Stimulated activated CD8-positive, alpha-beta memory T cell treated with anti-CD3 and anti-CD28 coated beads, Interleukin-15, amount 100 ng/mL, for 48 hours (primary cell): Measurements from ENCODE around the gene SDS.

Experiments used
- DNase-seq, 2 donors: peaks; one replicate each; pipeline ENCODE4 v3.0.0-alpha.2; 2020; ENCODE audit warnings: low read depth in 2 of 2

SDS gene

GRCh38 chr12:113347892-113348291, 55.8 kb downstream of the SDS start:
- no peak for DNase-seq

DNA sequence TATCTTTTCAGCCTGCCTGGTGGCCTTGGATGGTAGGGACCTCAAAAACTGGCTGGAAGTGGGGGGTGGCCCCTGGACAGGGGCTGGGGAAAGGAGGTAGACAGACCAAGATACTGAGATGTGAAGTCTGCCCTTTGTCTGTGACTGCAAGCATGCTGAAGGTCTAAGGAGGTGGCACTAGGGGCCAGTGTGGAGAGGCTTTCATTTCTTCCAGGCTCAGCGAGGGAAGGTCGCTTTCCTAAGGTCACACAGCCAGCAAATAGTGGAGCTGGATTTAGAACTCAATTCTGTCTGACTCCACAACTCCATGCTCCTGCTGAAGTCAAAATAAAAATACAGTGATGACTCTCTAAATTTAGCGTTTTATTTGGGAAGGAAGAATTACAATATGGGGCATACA, 56.6 kb downstream of the SDS start:
- DNase-seq: no peak

GRCh38 chr12:113346353-113346752, 57.3 kb downstream of the SDS start:
- DNase-seq: no peak

- DNase-seq: no peak
These were observed 58.4 kb downstream of the SDS start for GRCh38 chr12:113345318-113345717.
